ENCODE measurements around the gene FOXP1. TPM values are rescaled to one million over a fixed set of nuclear protein-coding genes. Genes with fewer than 3 reads are reported as not detected.

FOXP1 gene
- polyA plus RNA-seq, 1 donor (not counting 4 experiments of a cell fraction or from before 2014, with no cell fraction given) = 14.6 TPM

DNA sequence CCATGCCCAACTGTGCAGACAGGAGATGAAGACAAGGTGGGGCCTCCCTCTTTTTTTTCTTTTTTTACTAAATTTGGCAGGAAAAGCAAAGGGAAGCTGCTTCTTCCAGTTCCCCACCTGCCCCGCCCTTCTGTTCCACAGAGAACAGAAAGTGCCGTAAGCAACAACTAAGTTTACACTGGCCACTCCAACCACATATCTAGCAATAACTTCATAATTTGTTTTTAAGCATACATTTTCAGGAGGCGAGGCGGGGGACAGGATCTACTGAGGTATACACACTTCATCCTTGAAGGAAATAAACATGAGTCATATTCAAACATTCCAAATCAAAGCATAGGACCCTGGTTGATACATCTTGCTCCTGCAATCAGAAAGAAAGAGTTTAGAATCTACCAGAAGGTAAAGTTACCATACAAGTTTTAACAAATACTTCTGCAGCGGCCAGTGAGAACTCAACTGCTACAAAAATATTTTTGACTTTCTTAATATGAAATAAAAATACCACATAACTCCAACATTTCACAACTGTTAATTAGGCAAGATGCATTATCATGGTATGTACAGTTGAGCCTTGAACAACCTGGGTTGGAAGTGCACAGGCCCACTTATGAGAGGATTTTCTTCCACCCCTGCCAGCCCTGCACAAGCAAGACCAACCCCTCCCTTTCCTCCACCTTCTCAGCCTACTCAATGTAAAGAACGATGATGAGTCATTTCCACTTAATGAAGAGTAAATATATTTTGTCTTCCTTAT, 50.7 kb downstream of the FOXP1 start:
- peak; percentile 36 for FAIRE-seq
- DNase-seq (ENCODE audit: low read depth, low spot score) = peak; percentile 30
- H3K4me1 ChIP-seq (ENCODE audit: control insufficient read depth, extremely low read depth, insufficient read depth, low read length) = peaks cover 45% of the 10 kb centered on the region

DNA sequence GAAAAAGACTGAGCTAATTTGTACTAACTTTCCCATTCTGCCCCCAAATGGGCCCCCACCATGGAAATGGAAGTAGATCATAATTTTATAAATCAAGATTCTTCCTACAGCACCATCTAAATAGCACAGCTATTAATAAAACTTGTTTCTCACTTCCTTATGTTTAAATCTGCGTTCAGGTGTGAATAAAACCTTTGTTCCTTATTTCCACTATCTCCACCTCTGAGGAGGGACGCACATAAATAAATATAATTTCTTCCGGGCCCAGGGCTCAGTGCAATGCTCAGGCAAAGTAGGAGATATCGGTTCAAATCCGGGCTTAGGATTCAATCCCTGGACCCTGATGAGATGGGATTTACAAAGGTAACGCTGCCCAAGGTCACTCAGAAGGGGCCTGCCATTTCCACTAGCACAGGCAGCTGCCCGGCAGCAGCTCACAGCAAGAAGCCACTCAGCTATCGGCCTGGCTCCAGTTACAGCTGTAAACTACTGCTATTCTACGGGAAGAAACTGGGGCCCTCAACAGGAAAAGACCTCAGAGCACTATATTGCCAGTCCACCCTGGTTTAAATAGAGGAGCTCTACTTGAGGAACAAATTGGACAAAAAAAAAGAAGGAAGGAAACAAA, 52.5 kb downstream of the FOXP1 start:
- dilution Hi-C loops (cut with MboI; ENCODE audit: extremely low pct_ligation_motif_present, low sequenced_read_pairs) = no loop called here
- DNase-seq (ENCODE audit: low read depth, low spot score) (no peak), FAIRE-seq (no peak)
- TF ChIP-seq, protein P1, sequence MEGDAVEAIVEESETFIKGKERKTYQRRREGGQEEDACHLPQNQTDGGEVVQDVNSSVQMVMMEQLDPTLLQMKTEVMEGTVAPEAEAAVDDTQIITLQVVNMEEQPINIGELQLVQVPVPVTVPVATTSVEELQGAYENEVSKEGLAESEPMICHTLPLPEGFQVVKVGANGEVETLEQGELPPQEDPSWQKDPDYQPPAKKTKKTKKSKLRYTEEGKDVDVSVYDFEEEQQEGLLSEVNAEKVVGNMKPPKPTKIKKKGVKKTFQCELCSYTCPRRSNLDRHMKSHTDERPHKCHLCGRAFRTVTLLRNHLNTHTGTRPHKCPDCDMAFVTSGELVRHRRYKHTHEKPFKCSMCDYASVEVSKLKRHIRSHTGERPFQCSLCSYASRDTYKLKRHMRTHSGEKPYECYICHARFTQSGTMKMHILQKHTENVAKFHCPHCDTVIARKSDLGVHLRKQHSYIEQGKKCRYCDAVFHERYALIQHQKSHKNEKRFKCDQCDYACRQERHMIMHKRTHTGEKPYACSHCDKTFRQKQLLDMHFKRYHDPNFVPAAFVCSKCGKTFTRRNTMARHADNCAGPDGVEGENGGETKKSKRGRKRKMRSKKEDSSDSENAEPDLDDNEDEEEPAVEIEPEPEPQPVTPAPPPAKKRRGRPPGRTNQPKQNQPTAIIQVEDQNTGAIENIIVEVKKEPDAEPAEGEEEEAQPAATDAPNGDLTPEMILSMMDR (optimal IDR thresholded peaks at IDR 0.05 in 1 of 3, IDR thresholded peaks at IDR 0.05 in 1 of 3, conservative IDR thresholded peaks at IDR 0.05 in 1 of 3; ENCODE audit: extremely low read depth in 1 of 3, insufficient read depth in 2 of 3, low read length in 3 of 3) = no peak
- no peak for TF ChIP-seq EZH2 (IDR thresholded peaks at IDR 0.05; ENCODE audit: low read length)
- Histone ChIP-seq H3K4me1 (ENCODE audit: control insufficient read depth, extremely low read depth, insufficient read depth, low read length) (peaks cover 27% of the 10 kb centered on the region), H3K79me2 (ENCODE audit: control insufficient read depth, insufficient read depth, low read length) (no peaks in the 10 kb centered on the region), H3K9me3 (ENCODE audit: control insufficient read depth, low read depth, low read length) (no peaks in the 10 kb centered on the region), H3K9me1 (ENCODE audit: control insufficient read depth, extremely low read depth, insufficient read depth, low read length) (no peaks in the 10 kb centered on the region), H4K20me1 (ENCODE audit: control insufficient read depth, extremely low read depth, insufficient read depth, low read length) (no peaks in the 10 kb centered on the region), H3K4me2 (ENCODE audit: control insufficient read depth, extremely low read depth, insufficient read depth, low read depth, low read length) (no peak overlapping the region), H3K4me3 (ENCODE audit: control insufficient read depth in 2 of 3, extremely low read depth in 1 of 3, insufficient read depth in 2 of 3, low read depth in 1 of 3, low read length in 3 of 3) (no peak overlapping the region), H2AFZ (ENCODE audit: control insufficient read depth, low read length) (no peak overlapping the region), H3K27ac (ENCODE audit: control insufficient read depth, insufficient read depth, low read length) (no peak overlapping the region), H3K36me3 (ENCODE audit: control insufficient read depth in 2 of 2, extremely low read depth in 1 of 2, insufficient read depth in 2 of 2, low read length in 2 of 2) (no peaks in the 10 kb centered on the region), H3K9ac (ENCODE audit: control insufficient read depth, extremely low read depth, insufficient read depth, low read length) (no peak overlapping the region), H3K27me3 (ENCODE audit: control insufficient read depth, extremely low read depth, insufficient read depth, low read length) (no peaks in the 10 kb centered on the region)

More for the DNA sequence above, 50.7 kb downstream of the FOXP1 start:
- Histone ChIP-seq H2AFZ (ENCODE audit: control insufficient read depth, low read length) (peak overlapping the region; percentile 35), H3K4me2 (ENCODE audit: control insufficient read depth, extremely low read depth, insufficient read depth, low read depth, low read length) (peak overlapping the region; percentile 68), H3K4me3 (ENCODE audit: control insufficient read depth in 2 of 3, extremely low read depth in 1 of 3, insufficient read depth in 2 of 3, low read depth in 1 of 3, low read length in 3 of 3) (peak overlapping the region in 2 of 3 experiments; percentile 15 to 41), H3K27ac (ENCODE audit: control insufficient read depth, insufficient read depth, low read length) (peak overlapping the region; percentile 39), H3K79me2 (ENCODE audit: control insufficient read depth, insufficient read depth, low read length) (no peaks in the 10 kb centered on the region), H3K36me3 (ENCODE audit: control insufficient read depth in 2 of 2, extremely low read depth in 1 of 2, insufficient read depth in 2 of 2, low read length in 2 of 2) (no peaks in the 10 kb centered on the region), H3K9me3 (ENCODE audit: control insufficient read depth, low read depth, low read length) (no peaks in the 10 kb centered on the region), H4K20me1 (ENCODE audit: control insufficient read depth, extremely low read depth, insufficient read depth, low read length) (no peaks in the 10 kb centered on the region), H3K9me1 (ENCODE audit: control insufficient read depth, extremely low read depth, insufficient read depth, low read length) (no peaks in the 10 kb centered on the region), H3K9ac (ENCODE audit: control insufficient read depth, extremely low read depth, insufficient read depth, low read length) (peak overlapping the region; percentile 18), H3K27me3 (ENCODE audit: control insufficient read depth, extremely low read depth, insufficient read depth, low read length) (no peaks in the 10 kb centered on the region)
- no peak for TF ChIP-seq EZH2 (IDR thresholded peaks at IDR 0.05; ENCODE audit: low read length)
- TF ChIP-seq, protein P1 (optimal IDR thresholded peaks at IDR 0.05 in 1 of 3, IDR thresholded peaks at IDR 0.05 in 1 of 3, conservative IDR thresholded peaks at IDR 0.05 in 1 of 3; ENCODE audit: extremely low read depth in 1 of 3, insufficient read depth in 2 of 3, low read length in 3 of 3) = no peak
- dilution Hi-C loops (cut with MboI; ENCODE audit: extremely low pct_ligation_motif_present, low sequenced_read_pairs) = no loop called here

All from keratinocyte (primary cell).